ENCODE results near the gene GMPPA.

The GMPPA gene

DNA sequence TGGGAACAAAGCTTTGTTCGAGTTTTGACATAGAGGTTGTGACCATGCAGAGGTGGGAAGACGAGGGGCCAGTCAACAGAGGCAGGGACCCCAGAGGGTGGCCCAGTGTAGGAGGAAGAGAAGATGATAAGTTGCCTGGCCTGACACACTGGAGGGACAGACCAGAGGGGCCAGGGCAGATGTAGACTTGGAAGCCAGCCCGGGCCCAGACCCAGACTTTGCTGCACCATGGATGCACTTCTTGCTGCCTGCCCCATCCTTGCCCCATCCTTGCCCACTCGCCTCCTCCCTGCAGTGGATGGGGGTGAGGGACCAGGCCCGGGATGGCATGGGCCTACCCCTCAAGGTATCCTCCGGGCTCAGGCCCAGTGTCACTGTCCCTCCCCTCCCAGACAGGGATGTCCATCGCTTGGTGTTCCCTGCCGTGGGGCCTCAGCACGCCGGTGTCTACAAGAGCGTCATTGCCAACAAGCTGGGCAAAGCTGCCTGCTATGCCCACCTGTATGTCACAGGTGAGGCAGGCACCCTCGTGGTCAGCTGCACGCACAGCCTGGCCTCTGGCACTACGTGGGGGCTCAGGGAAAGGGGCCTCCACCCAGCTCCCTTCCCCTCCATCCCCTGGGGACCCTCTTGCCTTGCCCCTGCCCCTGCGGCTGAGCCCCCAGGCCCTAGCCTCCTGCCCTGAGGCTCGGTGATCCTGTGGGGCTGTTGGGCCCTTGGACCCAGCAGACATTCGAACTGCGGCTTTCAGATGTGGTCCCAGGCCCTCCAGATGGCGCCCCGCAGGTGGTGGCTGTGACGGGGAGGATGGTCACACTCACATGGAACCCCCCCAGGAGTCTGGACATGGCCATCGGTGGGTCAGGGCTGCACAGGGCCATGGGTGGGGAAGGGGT is 27.0 kb upstream of the GMPPA start:
- Histone ChIP-seq H3K4me3 (ENCODE audit: low read length in 2 of 2) (no peak overlapping the region), H3K9me3 (replicated peaks in 1 of 2; ENCODE audit: control insufficient read depth in 2 of 2, insufficient read depth in 1 of 2, low read depth in 1 of 2, low read length in 2 of 2) (no peaks in the 10 kb centered on the region), H4K8ac (ENCODE audit: low read depth, low read length) (no peak overlapping the region), H2BK5ac (ENCODE audit: low read length) (no peak overlapping the region), H3K4me1 (ENCODE audit: control insufficient read depth in 2 of 2, insufficient read depth in 1 of 2, low read depth in 1 of 2, low read length in 2 of 2) (peaks cover 0 to 4% of the 10 kb centered on the region in 2 donors), H3K14ac (ENCODE audit: low read length) (peak overlapping the region; percentile 47), H3K23ac (ENCODE audit: low read depth, low read length, poor library complexity) (peak overlapping the region; percentile 77), H2AK5ac (ENCODE audit: low read depth, low read length) (peak overlapping the region; percentile 74), H3K36me3 (replicated peaks in 1 of 2; ENCODE audit: control insufficient read depth in 2 of 2, insufficient read depth in 2 of 2, low read length in 2 of 2) (no peaks in the 10 kb centered on the region), H2AFZ (ENCODE audit: low read length) (no peak overlapping the region), H2BK12ac (ENCODE audit: low read length) (no peak overlapping the region), H3K9ac (ENCODE audit: low read depth, low read length, poor library complexity) (peak overlapping the region; percentile 78), H3K27me3 (ENCODE audit: control insufficient read depth in 3 of 3, insufficient read depth in 3 of 3, low read depth in 1 of 3, low read length in 3 of 3) (peaks cover 0 to 6% (median 0%) of the 10 kb centered on the region in 3 experiments), H2BK120ac (ENCODE audit: low read depth, low read length) (no peak overlapping the region), H3K4ac (ENCODE audit: low read length) (peak overlapping the region; percentile 17), H4K91ac (ENCODE audit: low read depth, low read length, poor library complexity) (peak overlapping the region; percentile 43), H2BK15ac (ENCODE audit: low read length) (peak overlapping the region; percentile 10), H3K27ac (replicated peaks; ENCODE audit: low read length) (no peak overlapping the region), H3K18ac (ENCODE audit: low read length) (peak overlapping the region; percentile 5), H3K79me1 (ENCODE audit: low read depth, low read length) (peaks cover 5% of the 10 kb centered on the region), H3K4me2 (ENCODE audit: insufficient read depth, low read length, poor library complexity, severe bottlenecking) (no peak overlapping the region)
- DNase-seq (ENCODE audit: low spot score) = no peak
- no CpG with 5 or more reads among the region's 22 CpGs for WGBS, 2 donors (ENCODE audit: extremely low coverage in 2 of 2, insufficient read length in 2 of 2, insufficient replicate concordance in 1 of 2)

DNA sequence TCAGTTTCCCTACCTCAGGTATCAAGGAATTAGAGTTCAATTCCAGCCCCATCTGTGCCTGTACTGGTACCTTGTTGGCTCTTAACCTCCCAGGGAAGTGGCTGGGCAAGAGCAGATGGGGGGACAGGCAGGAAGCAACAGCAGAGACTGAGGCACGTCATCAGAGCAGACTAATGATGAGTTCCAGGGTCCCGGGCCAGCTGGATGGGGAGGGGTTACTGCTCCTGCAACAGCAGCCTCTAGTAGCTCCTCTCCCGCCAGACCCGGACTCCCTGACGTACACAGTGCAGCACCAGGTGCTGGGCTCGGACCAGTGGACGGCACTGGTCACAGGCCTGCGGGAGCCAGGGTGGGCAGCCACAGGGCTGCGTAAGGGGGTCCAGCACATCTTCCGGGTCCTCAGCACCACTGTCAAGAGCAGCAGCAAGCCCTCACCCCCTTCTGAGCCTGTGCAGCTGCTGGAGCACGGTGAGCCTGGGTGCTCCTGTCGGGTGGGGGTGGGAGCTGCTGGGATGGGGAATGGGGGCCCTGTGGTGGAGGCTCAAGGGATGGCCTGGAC is 26.0 kb upstream of the GMPPA start:
- H3K9me3 ChIP-seq (replicated peaks in 1 of 2; ENCODE audit: control insufficient read depth in 2 of 2, insufficient read depth in 1 of 2, low read depth in 1 of 2, low read length in 2 of 2) = peaks cover 0 to under 1% of the 10 kb centered on the region in 2 donors
- no peak overlapping the region for H2BK120ac ChIP-seq (ENCODE audit: low read depth, low read length)
- H3K4me3 ChIP-seq (ENCODE audit: low read length in 2 of 2) = no peak overlapping the region
- H2BK15ac ChIP-seq (ENCODE audit: low read length) = peak overlapping the region; percentile 26
- peaks cover 0 to 8% (median 0%) of the 10 kb centered on the region in 3 experiments for H3K27me3 ChIP-seq (ENCODE audit: control insufficient read depth in 3 of 3, insufficient read depth in 3 of 3, low read depth in 1 of 3, low read length in 3 of 3)
- peak overlapping the region; percentile 76 for H3K4ac ChIP-seq (ENCODE audit: low read length)
- H3K4me2 ChIP-seq (ENCODE audit: insufficient read depth, low read length, poor library complexity, severe bottlenecking) = no peak overlapping the region
- H2AFZ ChIP-seq (ENCODE audit: low read length) = no peak overlapping the region
- peak overlapping the region; percentile 77 for H3K23ac ChIP-seq (ENCODE audit: low read depth, low read length, poor library complexity)
- DNase-seq (ENCODE audit: low spot score) = no peak
- no peaks in the 10 kb centered on the region for H3K36me3 ChIP-seq (replicated peaks in 1 of 2; ENCODE audit: control insufficient read depth in 2 of 2, insufficient read depth in 2 of 2, low read length in 2 of 2)
- no peak overlapping the region for H2BK12ac ChIP-seq (ENCODE audit: low read length)
- H3K4me1 ChIP-seq (ENCODE audit: control insufficient read depth in 2 of 2, insufficient read depth in 1 of 2, low read depth in 1 of 2, low read length in 2 of 2) = peaks cover 4 to 8% of the 10 kb centered on the region in 2 donors
- H4K8ac ChIP-seq (ENCODE audit: low read depth, low read length) = no peak overlapping the region
- H3K79me1 ChIP-seq (ENCODE audit: low read depth, low read length) = peaks cover 2% of the 10 kb centered on the region
- no CpG with 5 or more reads among the region's 12 CpGs for WGBS, 2 donors (ENCODE audit: extremely low coverage in 2 of 2, insufficient read length in 2 of 2, insufficient replicate concordance in 1 of 2)
- H2AK5ac ChIP-seq (ENCODE audit: low read depth, low read length) = peak overlapping the region; percentile 74
- H3K14ac ChIP-seq (ENCODE audit: low read length) = peak overlapping the region; percentile 50
- H3K27ac ChIP-seq (replicated peaks; ENCODE audit: low read length) = no peak overlapping the region
- peak overlapping the region; percentile 43 for H4K91ac ChIP-seq (ENCODE audit: low read depth, low read length, poor library complexity)
- H3K9ac ChIP-seq (ENCODE audit: low read depth, low read length, poor library complexity) = peak overlapping the region; percentile 21
- H2BK5ac ChIP-seq (ENCODE audit: low read length) = no peak overlapping the region
- H3K18ac ChIP-seq (ENCODE audit: low read length) = peak overlapping the region; percentile 64

DNA sequence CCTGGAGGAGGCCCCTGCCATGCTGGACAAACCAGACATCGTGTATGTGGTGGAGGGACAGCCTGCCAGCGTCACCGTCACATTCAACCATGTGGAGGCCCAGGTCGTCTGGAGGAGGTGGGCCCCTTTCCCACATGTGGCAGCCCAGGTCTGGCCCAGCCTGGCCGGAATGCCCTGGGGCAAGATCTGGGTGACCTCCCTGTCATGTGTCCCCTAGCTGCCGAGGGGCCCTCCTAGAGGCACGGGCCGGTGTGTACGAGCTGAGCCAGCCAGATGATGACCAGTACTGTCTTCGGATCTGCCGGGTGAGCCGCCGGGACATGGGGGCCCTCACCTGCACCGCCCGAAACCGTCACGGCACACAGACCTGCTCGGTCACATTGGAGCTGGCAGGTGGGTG is 25.2 kb upstream of the GMPPA start:
- Histone ChIP-seq H2BK15ac (ENCODE audit: low read length) (no peak overlapping the region), H3K27me3 (ENCODE audit: control insufficient read depth in 3 of 3, insufficient read depth in 3 of 3, low read depth in 1 of 3, low read length in 3 of 3) (peaks cover 0 to 8% (median 2%) of the 10 kb centered on the region in 3 experiments), H3K4me1 (ENCODE audit: control insufficient read depth in 2 of 2, insufficient read depth in 1 of 2, low read depth in 1 of 2, low read length in 2 of 2) (peaks cover 4 to 8% of the 10 kb centered on the region in 2 donors), H3K27ac (replicated peaks; ENCODE audit: low read length) (no peak overlapping the region), H3K36me3 (replicated peaks in 1 of 2; ENCODE audit: control insufficient read depth in 2 of 2, insufficient read depth in 2 of 2, low read length in 2 of 2) (no peaks in the 10 kb centered on the region), H2AK5ac (ENCODE audit: low read depth, low read length) (peak overlapping the region; percentile 74), H3K18ac (ENCODE audit: low read length) (no peak overlapping the region), H4K91ac (ENCODE audit: low read depth, low read length, poor library complexity) (no peak overlapping the region), H3K9ac (ENCODE audit: low read depth, low read length, poor library complexity) (no peak overlapping the region), H2BK12ac (ENCODE audit: low read length) (no peak overlapping the region), H4K8ac (ENCODE audit: low read depth, low read length) (no peak overlapping the region), H2BK5ac (ENCODE audit: low read length) (no peak overlapping the region), H2BK120ac (ENCODE audit: low read depth, low read length) (no peak overlapping the region), H3K9me3 (replicated peaks in 1 of 2; ENCODE audit: control insufficient read depth in 2 of 2, insufficient read depth in 1 of 2, low read depth in 1 of 2, low read length in 2 of 2) (peaks cover 0 to 2% of the 10 kb centered on the region in 2 donors), H3K4me3 (ENCODE audit: low read length in 2 of 2) (no peak overlapping the region), H2AFZ (ENCODE audit: low read length) (no peak overlapping the region), H3K23ac (ENCODE audit: low read depth, low read length, poor library complexity) (peak overlapping the region; percentile 22), H3K4me2 (ENCODE audit: insufficient read depth, low read length, poor library complexity, severe bottlenecking) (no peak overlapping the region), H3K79me1 (ENCODE audit: low read depth, low read length) (no peaks in the 10 kb centered on the region), H3K4ac (ENCODE audit: low read length) (no peak overlapping the region), H3K14ac (ENCODE audit: low read length) (no peak overlapping the region)
- DNase-seq (ENCODE audit: low spot score) = no peak
- no CpG with 5 or more reads among the region's 18 CpGs for WGBS, 2 donors (ENCODE audit: extremely low coverage in 2 of 2, insufficient read length in 2 of 2, insufficient replicate concordance in 1 of 2)
